ENCODE results near the gene FAH. TPM values are rescaled to one million over a fixed set of nuclear protein-coding genes. Genes with fewer than 3 reads are reported as not detected.
"Not testable (repeated sequence)": the region's sequence is repeated elsewhere in the genome, so short reads cannot be mapped to it uniquely, and the experiment has no call there.

The FAH gene
- total RNA-seq, 1 experiment from 2014 or later, result 25.9 TPM

- no peak for DNase-seq
- Mint-ChIP-seq H3K4me3 (ENCODE audit: low read depth, unreplicated experiment) (peak overlapping the region; percentile 91), H3K9me3 (ENCODE audit: low read depth, unreplicated experiment) (no peaks in the 10 kb centered on the region), H3K27ac (ENCODE audit: unreplicated experiment) (no peak overlapping the region), H3K27me3 (ENCODE audit: unreplicated experiment) (no peaks in the 10 kb centered on the region), H3K4me1 (ENCODE audit: low read depth, unreplicated experiment) (peaks cover 15% of the 10 kb centered on the region), H3K36me3 (ENCODE audit: insufficient read depth, unreplicated experiment) (peaks cover 16% of the 10 kb centered on the region)
- intact Hi-C loops (cut with micrococcal nuclease; ENCODE audit: unreplicated experiment), result no loop called here
- TF ChIP-seq CTCF (IDR thresholded peaks at IDR 0.05; ENCODE audit: unreplicated experiment), result no peak
- TSS peak; percentile 57 for BruUV-seq (replicated peaks)
- CTCF ChIA-PET, result interaction anchor here (0.6 to 1.4 kb wide), 2 partner anchors 18 to 94 kb away, joined by 3 read pairs; no protein-coding TSS in a partner anchor
Observed at GRCh38 chr15:80153900-80154299, 1.1 kb downstream of the FAH start.

GRCh38 chr15:80154336-80154735, 1.5 kb downstream of the FAH start:
- Mint-ChIP-seq H3K4me1 (ENCODE audit: low read depth, unreplicated experiment) (peaks cover 15% of the 10 kb centered on the region), H3K36me3 (ENCODE audit: insufficient read depth, unreplicated experiment) (peaks cover 16% of the 10 kb centered on the region), H3K27ac (ENCODE audit: unreplicated experiment) (no peak overlapping the region), H3K9me3 (ENCODE audit: low read depth, unreplicated experiment) (no peaks in the 10 kb centered on the region), H3K27me3 (ENCODE audit: unreplicated experiment) (no peaks in the 10 kb centered on the region), H3K4me3 (ENCODE audit: low read depth, unreplicated experiment) (peak overlapping the region; percentile 91)
- no peak for TF ChIP-seq CTCF (IDR thresholded peaks at IDR 0.05; ENCODE audit: unreplicated experiment)
- intact Hi-C loops (cut with micrococcal nuclease; ENCODE audit: unreplicated experiment), result no loop called here
- CTCF ChIA-PET, result interaction anchor here (0.6 kb wide), 1 partner anchor 94 kb away, joined by 3 read pairs; no protein-coding TSS in a partner anchor
- BruUV-seq (replicated peaks), result no TSS peak
- no peak for DNase-seq

- no peak for TF ChIP-seq CTCF (IDR thresholded peaks at IDR 0.05; ENCODE audit: unreplicated experiment)
- H3K27me3 Mint-ChIP-seq (ENCODE audit: unreplicated experiment), result no peaks in the 10 kb centered on the region
- H3K4me3 Mint-ChIP-seq (ENCODE audit: low read depth, unreplicated experiment), result no peak overlapping the region
- no peak for DNase-seq
- no peak overlapping the region for H3K27ac Mint-ChIP-seq (ENCODE audit: unreplicated experiment)
- H3K4me1 Mint-ChIP-seq (ENCODE audit: low read depth, unreplicated experiment), result peaks cover 15% of the 10 kb centered on the region
- CTCF ChIA-PET, result no interaction called here
- H3K9me3 Mint-ChIP-seq (ENCODE audit: low read depth, unreplicated experiment), result no peaks in the 10 kb centered on the region
- no TSS peak for BruUV-seq (replicated peaks)
- H3K36me3 Mint-ChIP-seq (ENCODE audit: insufficient read depth, unreplicated experiment), result peaks cover 16% of the 10 kb centered on the region
- intact Hi-C loops (cut with micrococcal nuclease; ENCODE audit: unreplicated experiment), result no loop called here
Observed at GRCh38 chr15:80155001-80155377, 2.2 kb downstream of the FAH start.

GRCh38 chr15:80155378-80156175, 2.8 kb downstream of the FAH start:
- intact Hi-C loops (cut with micrococcal nuclease; ENCODE audit: unreplicated experiment); CTCF ChIA-PET; H3K27ac Mint-ChIP-seq (ENCODE audit: unreplicated experiment); BruUV-seq (replicated peaks); H3K4me3 Mint-ChIP-seq (ENCODE audit: low read depth, unreplicated experiment); H3K9me3 Mint-ChIP-seq (ENCODE audit: low read depth, unreplicated experiment); H3K27me3 Mint-ChIP-seq (ENCODE audit: unreplicated experiment); DNase-seq: not testable (repeated sequence)
- Mint-ChIP-seq H3K4me1 (ENCODE audit: low read depth, unreplicated experiment) (peaks cover 15% of the 10 kb centered on the region), H3K36me3 (ENCODE audit: insufficient read depth, unreplicated experiment) (peaks cover 16% of the 10 kb centered on the region)

- H3K27me3 Mint-ChIP-seq (ENCODE audit: unreplicated experiment), result no peaks in the 10 kb centered on the region
- CTCF ChIA-PET, result no interaction called here
- H3K36me3 Mint-ChIP-seq (ENCODE audit: insufficient read depth, unreplicated experiment), result peaks cover 16% of the 10 kb centered on the region
- no TSS peak for BruUV-seq (replicated peaks)
- peaks cover 15% of the 10 kb centered on the region for H3K4me1 Mint-ChIP-seq (ENCODE audit: low read depth, unreplicated experiment)
- DNase-seq, result no peak
- no peak for TF ChIP-seq CTCF (IDR thresholded peaks at IDR 0.05; ENCODE audit: unreplicated experiment)
- no peak overlapping the region for H3K4me3 Mint-ChIP-seq (ENCODE audit: low read depth, unreplicated experiment)
- intact Hi-C loops (cut with micrococcal nuclease; ENCODE audit: unreplicated experiment), result no loop called here
- H3K27ac Mint-ChIP-seq (ENCODE audit: unreplicated experiment), result no peak overlapping the region
- no peaks in the 10 kb centered on the region for H3K9me3 Mint-ChIP-seq (ENCODE audit: low read depth, unreplicated experiment)
Observed at GRCh38 chr15:80156176-80156720, 3.4 kb downstream of the FAH start.

All from Calu3 (cell line).